Gastroesophageal sphincter (tissue), 3 donors: Measurements from ENCODE around the gene THRB.

ENCODE experiments used
- CTCF ChIP-seq, 4 experiments: fragments of 200-600 bp in 2 of 4; fragments of 450-650 bp in 2 of 4; sonication (generic) in 1 of 4; IDR thresholded peaks; one replicate each; pipeline ENCODE4 v1.5.1; 2017 to 2019; ENCODE audit warnings: antibody characterized with exemption in 4 of 4, mild to moderate bottlenecking in 2 of 4, moderate library complexity in 2 of 4
- POLR2A ChIP-seq, 2 donors: fragments of 450-650 bp; IDR thresholded peaks; one replicate each; pipeline ENCODE4 v1.6.1; 2017; ENCODE audit warnings: antibody characterized with exemption in 2 of 2, mild to moderate bottlenecking in 2 of 2, moderate library complexity in 1 of 2
- POLR2AphosphoS5 ChIP-seq: sonication (generic); formaldehyde crosslinking; IDR thresholded peaks from one replicate; pipeline ENCODE4 v1.6.1; 2017; ENCODE audit warnings: antibody characterized with exemption

- TF ChIP-seq CTCF (IDR thresholded peaks at IDR 0.05), result no peak
- TF ChIP-seq POLR2AphosphoS5, result no peak
- TF ChIP-seq POLR2A (IDR thresholded peaks at IDR 0.05), result no peak
These were observed 45.0 kb upstream of the THRB start for GRCh38 chr3:24539699-24540098.
